Activated naive CD8-positive, alpha-beta T cell treated with anti-CD3 and anti-CD28 coated beads, Interleukin-2, amount 10 ng/mL, durations not matched to agents 7 days and 5 days (primary cell): ENCODE data around the gene THBS2. TPM values are rescaled to one million over a fixed set of nuclear protein-coding genes. Genes with fewer than 3 reads are reported as not detected.
A peak's percentile ranks its signal among the peaks of the same experiment; 100 is the strongest.
"Not testable (repeated sequence)": the region's sequence is repeated elsewhere in the genome, so short reads cannot be mapped to it uniquely, and the experiment has no call there.

Source experiments
- ATAC-seq: fragments of 150-1000 bp; cut with Tn5 transposase; one replicate; pipeline ENCODE4 v1.10.0; 2021; ENCODE audit warnings: low read depth, moderate library complexity
- POLR2A ChIA-PET: fragments of 350-600 bp; sonication (Branson Sonifier 250); formaldehyde crosslinking; loops from one replicate; lab custom pipeline; 2021; ENCODE audit warnings: antibody characterized with exemption; lab: Charles Lee
- DNase-seq: peaks from one replicate; pipeline ENCODE4 v3.0.0; 2021
- H3K27ac Mint-ChIP-seq: one replicate; pipeline ENCODE4 v1.8.0; 2022; ENCODE audit warnings: mild to moderate bottlenecking, mixed read lengths
- H3K27me3 Mint-ChIP-seq: one replicate; pipeline ENCODE4 v1.8.0; 2022; ENCODE audit warnings: mild to moderate bottlenecking, moderate library complexity, mixed read lengths
- H3K36me3 Mint-ChIP-seq: one replicate; pipeline ENCODE4 v1.8.0; 2021; ENCODE audit warnings: mild to moderate bottlenecking, mixed read lengths
- H3K4me1 Mint-ChIP-seq: one replicate; pipeline ENCODE4 v1.8.0; 2021; ENCODE audit warnings: mixed read lengths
- H3K4me3 Mint-ChIP-seq: one replicate; pipeline ENCODE4 v1.8.0; 2022; ENCODE audit warnings: mild to moderate bottlenecking, moderate library complexity, mixed read lengths
- H3K9me3 Mint-ChIP-seq: one replicate; pipeline ENCODE4 v1.8.0; 2021; ENCODE audit warnings: mixed read lengths
- total RNA-seq, 2 experiments: library from RNA; stranded (reverse); gene quantifications; one replicate each; pipeline ENCODE4 v1.2.3, GENCODE V29; 2021

THBS2 gene
- total RNA-seq, 2 experiments from 2014 or later, result not detected

GRCh38 chr6:169199625-169200335 is 53.9 kb downstream of the THBS2 start:
- Mint-ChIP-seq H3K36me3 (no peaks in the 10 kb centered on the region), H3K4me1 (no peaks in the 10 kb centered on the region), H3K27me3 (no peaks in the 10 kb centered on the region), H3K9me3 (no peaks in the 10 kb centered on the region), H3K27ac (no peak overlapping the region), H3K4me3 (no peak overlapping the region)
- ATAC-seq, result no peak
- POLR2A ChIA-PET, result no interaction called here
- no peak for DNase-seq

- no peak overlapping the region for H3K27ac Mint-ChIP-seq
- H3K36me3 Mint-ChIP-seq, result no peaks in the 10 kb centered on the region
- H3K4me1 Mint-ChIP-seq, result no peaks in the 10 kb centered on the region
- POLR2A ChIA-PET, result no interaction called here
- H3K4me3 Mint-ChIP-seq, result no peak overlapping the region
- ATAC-seq (no peak), DNase-seq (no peak)
- no peaks in the 10 kb centered on the region for H3K9me3 Mint-ChIP-seq
- no peaks in the 10 kb centered on the region for H3K27me3 Mint-ChIP-seq
Measured at GRCh38 chr6:169198885-169199284, 54.8 kb downstream of the THBS2 start.

- H3K36me3 Mint-ChIP-seq, DNase-seq, H3K27me3 Mint-ChIP-seq, H3K9me3 Mint-ChIP-seq, ATAC-seq, POLR2A ChIA-PET, H3K27ac Mint-ChIP-seq, H3K4me1 Mint-ChIP-seq, H3K4me3 Mint-ChIP-seq: not testable (repeated sequence)
Measured at GRCh38 chr6:169197929-169198328, 55.7 kb downstream of the THBS2 start.

GRCh38 chr6:169196279-169196678 is 57.4 kb downstream of the THBS2 start:
- H3K9me3 Mint-ChIP-seq, ATAC-seq, DNase-seq, H3K4me1 Mint-ChIP-seq, H3K27me3 Mint-ChIP-seq, H3K4me3 Mint-ChIP-seq, H3K36me3 Mint-ChIP-seq, H3K27ac Mint-ChIP-seq, POLR2A ChIA-PET: not testable (repeated sequence)

GRCh38 chr6:169194737-169195136 is 58.9 kb downstream of the THBS2 start:
- no peaks in the 10 kb centered on the region for H3K9me3 Mint-ChIP-seq
- ATAC-seq (no peak), DNase-seq (no peak)
- no peak overlapping the region for H3K4me3 Mint-ChIP-seq
- no peaks in the 10 kb centered on the region for H3K4me1 Mint-ChIP-seq
- peaks cover 2% of the 10 kb centered on the region for H3K27me3 Mint-ChIP-seq
- no peak overlapping the region for H3K27ac Mint-ChIP-seq
- no peaks in the 10 kb centered on the region for H3K36me3 Mint-ChIP-seq
- POLR2A ChIA-PET, result no interaction called here

- POLR2A ChIA-PET, result no interaction called here
- H3K9me3 Mint-ChIP-seq, result no peaks in the 10 kb centered on the region
- no peaks in the 10 kb centered on the region for H3K36me3 Mint-ChIP-seq
- H3K27me3 Mint-ChIP-seq, result peaks cover 5% of the 10 kb centered on the region
- DNase-seq (no peak), ATAC-seq (no peak)
- no peak overlapping the region for H3K27ac Mint-ChIP-seq
- no peak overlapping the region for H3K4me3 Mint-ChIP-seq
- peaks cover 7% of the 10 kb centered on the region for H3K4me1 Mint-ChIP-seq
Measured at GRCh38 chr6:169190970-169191369, 62.7 kb downstream of the THBS2 start.

- Mint-ChIP-seq H3K27me3 (peaks cover 5% of the 10 kb centered on the region), H3K9me3 (no peaks in the 10 kb centered on the region), H3K4me3 (no peak overlapping the region), H3K36me3 (no peaks in the 10 kb centered on the region), H3K27ac (no peak overlapping the region), H3K4me1 (peaks cover 7% of the 10 kb centered on the region)
- DNase-seq, result no peak
- POLR2A ChIA-PET, result no interaction called here
- ATAC-seq, result no peak
Measured at GRCh38 chr6:169190144-169190584, 63.5 kb downstream of the THBS2 start.

GRCh38 chr6:169189686-169190085 is 64.0 kb downstream of the THBS2 start:
- POLR2A ChIA-PET, result no interaction called here
- no peak overlapping the region for H3K27ac Mint-ChIP-seq
- ATAC-seq, result no peak
- DNase-seq, result no peak
- H3K36me3 Mint-ChIP-seq, result no peaks in the 10 kb centered on the region
- H3K9me3 Mint-ChIP-seq, result no peaks in the 10 kb centered on the region
- no peak overlapping the region for H3K4me3 Mint-ChIP-seq
- peaks cover 5% of the 10 kb centered on the region for H3K27me3 Mint-ChIP-seq
- H3K4me1 Mint-ChIP-seq, result peaks cover 7% of the 10 kb centered on the region

GRCh38 chr6:169189182-169189581 is 64.5 kb downstream of the THBS2 start:
- ATAC-seq (no peak), DNase-seq (no peak)
- H3K4me3 Mint-ChIP-seq, result no peak overlapping the region
- H3K27me3 Mint-ChIP-seq, result peaks cover 5% of the 10 kb centered on the region
- H3K36me3 Mint-ChIP-seq, result no peaks in the 10 kb centered on the region
- H3K4me1 Mint-ChIP-seq, result peaks cover 7% of the 10 kb centered on the region
- no peak overlapping the region for H3K27ac Mint-ChIP-seq
- no peaks in the 10 kb centered on the region for H3K9me3 Mint-ChIP-seq
- POLR2A ChIA-PET, result no interaction called here

GRCh38 chr6:169188475-169188874 is 65.2 kb downstream of the THBS2 start:
- Mint-ChIP-seq H3K36me3 (no peaks in the 10 kb centered on the region), H3K9me3 (no peaks in the 10 kb centered on the region), H3K4me3 (no peak overlapping the region), H3K27me3 (peaks cover 5% of the 10 kb centered on the region), H3K4me1 (peaks cover 7% of the 10 kb centered on the region), H3K27ac (no peak overlapping the region)
- POLR2A ChIA-PET, result no interaction called here
- DNase-seq (no peak), ATAC-seq (peak; percentile 50)

- Mint-ChIP-seq H3K27ac (no peak overlapping the region), H3K27me3 (peaks cover 5% of the 10 kb centered on the region), H3K36me3 (no peaks in the 10 kb centered on the region), H3K4me1 (peaks cover 7% of the 10 kb centered on the region), H3K9me3 (no peaks in the 10 kb centered on the region), H3K4me3 (no peak overlapping the region)
- no peak for DNase-seq
- POLR2A ChIA-PET, result no interaction called here
- no peak for ATAC-seq
Measured at GRCh38 chr6:169188051-169188470, 65.6 kb downstream of the THBS2 start.

- ATAC-seq (no peak), DNase-seq (no peak)
- no peak overlapping the region for H3K27ac Mint-ChIP-seq
- POLR2A ChIA-PET, result no interaction called here
- peaks cover 7% of the 10 kb centered on the region for H3K4me1 Mint-ChIP-seq
- no peak overlapping the region for H3K4me3 Mint-ChIP-seq
- no peaks in the 10 kb centered on the region for H3K36me3 Mint-ChIP-seq
- H3K27me3 Mint-ChIP-seq, result peaks cover 5% of the 10 kb centered on the region
- H3K9me3 Mint-ChIP-seq, result no peaks in the 10 kb centered on the region
Measured at GRCh38 chr6:169186496-169187169, 67.0 kb downstream of the THBS2 start.

- H3K27ac Mint-ChIP-seq, result no peak overlapping the region
- H3K4me3 Mint-ChIP-seq, result no peak overlapping the region
- no peak for DNase-seq
- H3K9me3 Mint-ChIP-seq, result no peaks in the 10 kb centered on the region
- H3K36me3 Mint-ChIP-seq, result no peaks in the 10 kb centered on the region
- peaks cover 10% of the 10 kb centered on the region for H3K27me3 Mint-ChIP-seq
- H3K4me1 Mint-ChIP-seq, result peaks cover 7% of the 10 kb centered on the region
- POLR2A ChIA-PET, result no interaction called here
- ATAC-seq, result no peak
Measured at GRCh38 chr6:169185692-169186485, 67.8 kb downstream of the THBS2 start.
